K562 (cell line): Measurements from ENCODE around the gene MMEL1. TPM values are rescaled to one million over a fixed set of nuclear protein-coding genes. Genes with fewer than 3 reads are reported as not detected.

Source experiments
- ATAC-seq: fragments of 200-7000 bp; cut with Tn5 transposase; 3 replicates; pipeline ENCODE4 v1.9.1; 2020; ENCODE audit warnings: moderate library complexity
- BruUV-seq: library from RNA; stranded (reverse); fragments of 400-500 nt; replicated peaks from 2 replicates; lab custom pipeline; 2021; lab: Mats Ljungman, UMichigan
- CTCF ChIA-PET: fragments of 300-600 bp; formaldehyde crosslinking; extraction: SDS; loops from one replicate; lab custom pipeline; 2021; ENCODE audit warnings: low intra/inter-chr PET ratio; lab: Yijun Ruan, JAX
- POLR2A ChIA-PET: fragments of 300-600, 350-650 bp; sonication (Branson Sonifier 250); formaldehyde crosslinking; extraction: SDS; loops from one replicate; lab custom pipeline; 2021; ENCODE audit warnings: antibody characterized with exemption, inconsistent platforms; lab: Yijun Ruan, JAX
- DNase-seq, 4 experiments: peaks; one replicate each; pipeline versions ENCODE4 v3.0.0 to v3.0.0-alpha.2; 2011 to 2018; ENCODE audit warnings: low spot score in 3 of 4, mixed read lengths in 3 of 4; ENCODE audit errors: extremely low read depth in 1 of 4
- FAIRE-seq: peaks from 2 replicates; lab custom pipeline; 2011; peaks lifted over from hg19 to GRCh38; lab: Jason Lieb, UNC
- H2AFZ ChIP-seq: 2 replicates; pipeline ENCODE4 v1.6.0; 2011; ENCODE audit warnings: low read depth, low read length, control low read depth, inconsistent platforms
- H3K27ac ChIP-seq: fragments of 200-600 bp; 3 replicates; pipeline ENCODE4 v1.8.0; 2011; ENCODE audit warnings: low read depth, mild to moderate bottlenecking, control low read depth, inconsistent platforms, low read length, moderate library complexity, mixed read lengths; ENCODE audit errors: extremely low read depth
- H3K27me3 ChIP-seq, 2 experiments: fragments of 300-600 bp in 1 of 2; 2 replicates in 1 of 2; 3 replicates in 1 of 2; pipeline versions ENCODE4 v1.6.0 to v1.8.0; 2011; ENCODE audit warnings: inconsistent platforms in 2 of 2, low read length in 2 of 2, mild to moderate bottlenecking in 1 of 2, mixed read lengths in 1 of 2, moderate library complexity in 1 of 2; ENCODE audit not compliant: control insufficient read depth in 2 of 2, insufficient read depth in 2 of 2
- H3K36me3 ChIP-seq: fragments of 300-600 bp; 3 replicates; pipeline ENCODE4 v1.8.0; 2011; ENCODE audit warnings: mild to moderate bottlenecking, low read length, inconsistent platforms; ENCODE audit not compliant: control insufficient read depth, insufficient read depth
- H3K4me1 ChIP-seq, 2 experiments: fragments of 200-600 bp in 1 of 2; replicated peaks in 1 of 2; 2 replicates in 1 of 2; 3 replicates in 1 of 2; pipeline versions ENCODE4 v1.5.1 to v1.8.0; 2011; ENCODE audit warnings: inconsistent platforms in 2 of 2, low read length in 2 of 2, mild to moderate bottlenecking in 1 of 2, mixed read lengths in 1 of 2, moderate library complexity in 1 of 2; ENCODE audit not compliant: control insufficient read depth in 2 of 2, insufficient read depth in 2 of 2
- H3K4me2 ChIP-seq: 2 replicates; pipeline ENCODE4 v1.6.1; 2011; ENCODE audit warnings: low read length, control low read depth, inconsistent platforms, mixed read lengths; ENCODE audit not compliant: insufficient read depth
- H3K4me3 ChIP-seq: fragments of 200-600 bp; sonication (generic), shearing (Covaris generic); 2 replicates; pipeline ENCODE4 v1.5.1; 2016; ENCODE audit warnings: control low read depth, inconsistent platforms
- H3K79me2 ChIP-seq: fragments of 200-600 bp; 3 replicates; pipeline ENCODE4 v1.8.0; 2011; ENCODE audit warnings: low read length, inconsistent platforms; ENCODE audit not compliant: control insufficient read depth, insufficient read depth
- H3K9ac ChIP-seq, 2 experiments: 2 replicates each; pipeline versions ENCODE4 v1.6.0 to v1.6.1; 2011; ENCODE audit warnings: low read depth in 2 of 2, low read length in 2 of 2, control low read depth in 1 of 2, inconsistent platforms in 1 of 2, mild to moderate bottlenecking in 1 of 2, mixed read lengths in 1 of 2; ENCODE audit not compliant: insufficient read depth in 1 of 2
- H3K9me1 ChIP-seq: one replicate; pipeline ENCODE4 v1.6.0; 2011; ENCODE audit warnings: inconsistent platforms, mild to moderate bottlenecking, low read length, moderate library complexity; ENCODE audit not compliant: control insufficient read depth, insufficient read depth
- H3K9me3 ChIP-seq: replicated peaks from 2 replicates; pipeline ENCODE4 v1.5.1; 2011; ENCODE audit warnings: low read depth, low read length, inconsistent platforms; ENCODE audit not compliant: control insufficient read depth, insufficient read depth
- H4K20me1 ChIP-seq: replicated peaks from 2 replicates; pipeline ENCODE4 v1.6.1; 2011; ENCODE audit warnings: low read length, inconsistent platforms, mixed read lengths; ENCODE audit not compliant: control insufficient read depth, insufficient read depth
- ZNF57 ChIP-seq: fragments of 450-650 bp; formaldehyde crosslinking; IDR thresholded peaks from 2 replicates; pipeline ENCODE4 v1.4.0; 2020; ENCODE audit warnings: mild to moderate bottlenecking, moderate library complexity
- WGBS: fragments of 100-300 bp; shearing (Covaris generic); methylation state at CpG from one replicate; pipeline ENCODE4 v1.1.6; 2016; ENCODE audit warnings: low coverage, mixed read lengths; ENCODE audit not compliant: insufficient coverage; ENCODE audit errors: missing lambda C conversion rate; 5-methylcytosine and 5-hydroxymethylcytosine counted together
- in situ Hi-C: fragments of 300-500 bp; cut with MboI; formaldehyde crosslinking; loops from 4 replicates; pipeline ENCODE4 v1.15.0; 2018; ENCODE audit warnings: inconsistent platforms, mixed read lengths
- intact Hi-C: fragments of 100-400 bp; cut with micrococcal nuclease; formaldehyde crosslinking; loops from 2 replicates; pipeline ENCODE4 v1.14.2; 2022
- polyA plus RNA-seq, 8 experiments: library from polyadenylated mRNA; depleted of rRNA in 4 of 8; stranded (reverse) in 5 of 8; unstranded in 3 of 8; fragments of >200 nt; fragmentation: Nextera tagmentation in 2 of 8; fragmentation: Illumina TruSeq in 1 of 8; extraction: Ambion mirVana in 2 of 8; extraction: Trizol in 1 of 8; gene quantifications; 2 replicates each; pipeline versions ENCODE4 v1.2.1 to v1.2.3, GENCODE V29; 2011 to 2014; ENCODE audit warnings: inconsistent platforms in 1 of 8, missing spikeins in 1 of 8
- total RNA-seq, 7 experiments: library from RNA; depleted of rRNA in 6 of 7; stranded (reverse); fragments of >200 nt in 6 of 7; fragmentation: Illumina TruSeq in 2 of 7; extraction: Trizol in 2 of 7; gene quantifications; 2 replicates each; pipeline versions ENCODE4 v1.2.1 to v1.2.3, GENCODE V29; 2011 to 2021; ENCODE audit warnings: low replicate concordance in 1 of 7

Gene MMEL1
- total and polyA plus RNA-seq, 9 of the 15 experiments (the other 6 are each of a cell fraction or from before 2014, with no cell fraction given), result not detected

- POLR2A ChIA-PET, result interaction anchor here (0.6 to 3.3 kb wide), 3 partner anchors 20 to 1060 kb away, joined by 3 to 13 read pairs (median 4); partner anchors contain the start of genes PRXL2B and TPRG1L
- H3K27me3 ChIP-seq, result peaks cover 29 to 44% of the 10 kb centered on the region in 2 experiments
- no peaks in the 10 kb centered on the region for H3K79me2 ChIP-seq
- CTCF ChIA-PET, result no interaction called here
- H3K36me3 ChIP-seq, result no peaks in the 10 kb centered on the region
- no peaks in the 10 kb centered on the region for H4K20me1 ChIP-seq
- H3K4me1 ChIP-seq, result peaks cover 10 to 63% of the 10 kb centered on the region in 2 experiments; a peak in 4 of 5 replicates
- no peak for TF ChIP-seq ZNF57
- no peak overlapping the region for H3K4me3 ChIP-seq
- intact Hi-C loops, result no loop called here
- no peak overlapping the region for H2AFZ ChIP-seq
- 17% methylated on average over 20 of the region's 20 CpGs for WGBS
- H3K4me2 ChIP-seq, result no peak overlapping the region
- no peak for ATAC-seq
- no peaks in the 10 kb centered on the region for H3K9me1 ChIP-seq
- H3K27ac ChIP-seq, result no peak overlapping the region
- BruUV-seq, result no TSS peak
- DNase-seq, result no peak
- no peak for FAIRE-seq
- no peaks in the 10 kb centered on the region for H3K9me3 ChIP-seq
- in situ Hi-C loops, result no loop called here
- no peak overlapping the region for H3K9ac ChIP-seq
Measured at GRCh38 chr1:2564006-2564814, 68.6 kb downstream of the MMEL1 start.

DNA sequence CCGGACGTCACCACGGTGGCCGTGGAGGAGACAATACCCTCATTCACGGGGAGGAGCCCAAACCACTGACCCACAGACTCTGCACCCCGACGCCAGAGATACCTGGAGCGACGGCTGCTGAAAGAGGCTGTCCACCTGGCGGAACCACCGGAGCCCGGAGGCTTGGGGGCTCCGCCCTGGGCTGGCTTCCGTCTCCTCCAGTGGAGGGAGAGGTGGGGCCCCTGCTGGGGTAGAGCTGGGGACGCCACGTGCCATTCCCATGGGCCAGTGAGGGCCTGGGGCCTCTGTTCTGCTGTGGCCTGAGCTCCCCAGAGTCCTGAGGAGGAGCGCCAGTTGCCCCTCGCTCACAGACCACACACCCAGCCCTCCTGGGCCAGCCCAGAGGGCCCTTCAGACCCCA lies 69.6 kb downstream of the MMEL1 start:
- Histone ChIP-seq H3K27ac (no peak overlapping the region), H3K9me1 (no peaks in the 10 kb centered on the region), H3K9me3 (no peaks in the 10 kb centered on the region), H2AFZ (no peak overlapping the region), H4K20me1 (no peaks in the 10 kb centered on the region), H3K4me3 (no peak overlapping the region), H3K9ac (peak overlapping the region in 1 of 2 experiments; percentile 60; a peak in 2 of 4 replicates), H3K79me2 (no peaks in the 10 kb centered on the region), H3K27me3 (peaks cover 26 to 43% of the 10 kb centered on the region in 2 experiments), H3K4me2 (no peak overlapping the region), H3K36me3 (no peaks in the 10 kb centered on the region), H3K4me1 (peaks cover 10 to 68% of the 10 kb centered on the region in 2 experiments; a peak in 4 of 5 replicates)
- no TSS peak for BruUV-seq
- DNase-seq (no peak), ATAC-seq (no peak), FAIRE-seq (no peak)
- in situ Hi-C loops (no loop called here), intact Hi-C loops (no loop called here)
- ChIA-PET POLR2A (interaction anchor here (0.5 to 3.3 kb wide), 3 partner anchors 23 to 154 kb away, joined by 3 to 13 read pairs (median 4); partner anchors contain the start of gene PRXL2B), CTCF (interaction anchor here (0.6 kb wide), 1 partner anchor 22 kb away, joined by 3 read pairs; no protein-coding TSS in a partner anchor)
- WGBS, result 26% methylated on average over 18 of the region's 18 CpGs
